ENCODE measurements around the gene KCNT2. TPM values are rescaled to one million over a fixed set of nuclear protein-coding genes. Genes with fewer than 3 reads are reported as not detected.
A peak's percentile ranks its signal among the peaks of the same experiment; 100 is the strongest.

Gene KCNT2
- total RNA-seq, 4 donors from 2014 or later = 0.18 to 3.3 (median 2.0) TPM

DNA sequence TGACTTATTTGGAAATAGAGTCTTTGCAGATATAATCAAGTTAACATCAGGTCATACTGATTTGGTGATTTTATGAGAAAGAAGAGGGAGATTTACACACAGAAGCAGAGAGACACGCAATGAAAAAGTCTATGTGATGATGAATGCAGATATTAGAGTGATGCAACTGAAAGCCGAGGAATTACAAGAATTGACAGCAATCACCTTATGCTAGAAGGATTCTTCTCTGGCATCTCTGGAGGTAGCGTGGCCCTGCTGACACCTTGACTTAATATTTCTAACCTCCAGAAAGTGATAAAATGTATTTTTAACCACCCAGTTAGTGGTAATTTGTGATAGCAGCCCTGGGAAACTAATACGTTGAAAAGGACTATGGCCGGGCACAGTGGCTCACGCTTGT lies 29.4 kb upstream of the KCNT2 start:
- Histone ChIP-seq H3K9me3 (no peaks in the 10 kb centered on the region), H3K36me3 (no peaks in the 10 kb centered on the region), H3K4me3 (no peak overlapping the region), H3K4me1 (no peaks in the 10 kb centered on the region), H3K27ac (no peak overlapping the region), H3K27me3 (no peaks in the 10 kb centered on the region)
- no peak for DNase-seq
- TF ChIP-seq POLR2A (IDR thresholded peaks at IDR 0.05) = no peak
- TF ChIP-seq CTCF (IDR thresholded peaks at IDR 0.05) = no peak

DNA sequence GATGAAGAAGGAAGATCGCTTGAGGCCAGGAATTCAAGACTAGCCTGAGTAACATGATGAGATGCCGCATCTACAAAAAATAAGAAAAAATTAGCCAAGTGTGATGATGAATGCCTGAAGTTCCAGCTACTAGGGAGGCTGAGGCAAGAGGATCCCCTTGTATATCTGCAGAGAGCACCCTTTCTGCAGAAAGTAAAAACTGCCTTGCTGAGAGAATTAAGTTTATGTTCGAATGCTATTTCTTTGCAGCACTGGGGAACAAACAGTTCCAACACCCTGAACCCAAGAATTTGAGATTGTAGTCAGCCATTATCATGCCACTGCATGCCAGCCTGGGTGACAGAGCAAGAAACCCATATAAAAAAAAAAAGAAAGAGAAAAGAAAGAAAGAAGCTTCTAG lies 20.6 kb upstream of the KCNT2 start:
- no peak for DNase-seq
- Histone ChIP-seq H3K4me3 (no peak overlapping the region), H3K27ac (no peak overlapping the region), H3K4me1 (no peaks in the 10 kb centered on the region), H3K9me3 (no peaks in the 10 kb centered on the region), H3K27me3 (no peaks in the 10 kb centered on the region), H3K36me3 (no peaks in the 10 kb centered on the region)
- no peak for TF ChIP-seq POLR2A (IDR thresholded peaks at IDR 0.05)
- TF ChIP-seq CTCF (IDR thresholded peaks at IDR 0.05) = no peak

GRCh38 chr1:196623079-196623478 lies 14.8 kb upstream of the KCNT2 start:
- Histone ChIP-seq H3K36me3 (no peaks in the 10 kb centered on the region), H3K9me3 (no peaks in the 10 kb centered on the region), H3K4me3 (no peak overlapping the region), H3K4me1 (no peaks in the 10 kb centered on the region), H3K27me3 (no peaks in the 10 kb centered on the region), H3K27ac (no peak overlapping the region)
- DNase-seq = no peak
- TF ChIP-seq POLR2A (IDR thresholded peaks at IDR 0.05) (no peak), CTCF (IDR thresholded peaks at IDR 0.05) (no peak)

DNA sequence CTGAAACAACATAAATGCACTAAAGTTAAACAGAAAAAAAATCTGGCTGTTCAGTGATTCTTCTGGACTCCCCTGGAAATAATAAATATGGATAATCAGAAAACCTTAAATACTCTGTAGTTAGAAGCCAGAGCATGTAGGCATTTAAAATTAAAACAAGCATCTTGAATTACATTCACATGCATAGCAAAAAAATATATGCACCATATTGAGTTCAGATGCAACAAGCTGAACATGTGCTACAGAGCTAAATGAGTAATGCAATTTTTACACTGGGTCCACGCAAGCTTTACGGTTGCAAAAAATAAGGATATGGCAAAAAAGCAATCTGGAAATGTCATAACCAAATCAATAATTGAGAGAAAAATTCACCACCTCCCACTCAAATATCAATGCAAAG lies 11.5 kb upstream of the KCNT2 start:
- Histone ChIP-seq H3K27ac (no peak overlapping the region), H3K4me3 (no peak overlapping the region), H3K4me1 (no peaks in the 10 kb centered on the region), H3K36me3 (no peaks in the 10 kb centered on the region), H3K9me3 (no peaks in the 10 kb centered on the region), H3K27me3 (no peaks in the 10 kb centered on the region)
- DNase-seq = no peak
- TF ChIP-seq POLR2A (IDR thresholded peaks at IDR 0.05) (no peak), CTCF (IDR thresholded peaks at IDR 0.05) (no peak)

- Histone ChIP-seq H3K4me1 (no peaks in the 10 kb centered on the region), H3K36me3 (no peaks in the 10 kb centered on the region), H3K27ac (no peak overlapping the region), H3K9me3 (no peaks in the 10 kb centered on the region), H3K27me3 (no peaks in the 10 kb centered on the region), H3K4me3 (no peak overlapping the region)
- DNase-seq = no peak
- TF ChIP-seq CTCF (IDR thresholded peaks at IDR 0.05) = no peak
- TF ChIP-seq POLR2A (IDR thresholded peaks at IDR 0.05) = no peak
Measured at GRCh38 chr1:196611873-196612272, 3.6 kb upstream of the KCNT2 start.

DNA sequence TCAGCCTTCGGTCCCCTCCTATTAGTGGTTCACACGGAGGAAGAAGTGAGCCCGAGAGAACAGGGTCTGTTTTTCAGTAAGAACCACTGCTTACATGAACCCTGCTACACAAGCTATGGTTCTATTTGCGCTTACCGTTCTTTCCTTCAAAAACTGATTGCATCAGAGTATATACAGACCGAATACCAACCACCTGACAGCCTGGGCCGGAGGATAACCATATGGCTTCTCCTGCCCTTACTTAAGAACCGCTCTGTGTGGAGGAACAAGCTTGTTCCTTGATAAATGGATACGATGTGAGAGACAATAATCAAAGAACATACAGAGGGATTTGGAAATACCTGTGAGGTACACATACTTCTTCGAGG lies 1.1 kb upstream of the KCNT2 start:
- H3K9me3 ChIP-seq = no peaks in the 10 kb centered on the region
- H3K4me3 ChIP-seq = peak overlapping the region in 2 of 4 donors; percentile 50 to 54
- H3K27ac ChIP-seq = peak overlapping the region in 3 of 4 donors; percentile 1 to 71 (median 65)
- H3K27me3 ChIP-seq = no peaks in the 10 kb centered on the region
- no peak for TF ChIP-seq POLR2A (IDR thresholded peaks at IDR 0.05)
- TF ChIP-seq CTCF (IDR thresholded peaks at IDR 0.05) = no peak
- no peak for DNase-seq
- no peaks in the 10 kb centered on the region for H3K4me1 ChIP-seq
- H3K36me3 ChIP-seq = no peaks in the 10 kb centered on the region

Measured in Peyer's patch (tissue), 4 donors.